NCI-H1048 (cell line): ENCODE data around the gene PRPF31.
"Not testable (repeated sequence)": the region's sequence is repeated elsewhere in the genome, so short reads cannot be mapped to it uniquely, and the experiment has no call there.

Experiments used
- DNase-seq: peaks from one replicate; lab custom pipeline; 2025; lab: John Stamatoyannopoulos, UW

PRPF31 gene

GRCh38 chr19:54162884-54163283, 47.3 kb downstream of the PRPF31 start:
- no peak for DNase-seq

GRCh38 chr19:54164369-54165068, 49.0 kb downstream of the PRPF31 start:
- DNase-seq: no peak

- DNase-seq: no peak
Measured at GRCh38 chr19:54165222-54165621, 49.7 kb downstream of the PRPF31 start.

GRCh38 chr19:54168174-54168917, 52.8 kb downstream of the PRPF31 start:
- peak; percentile 58 for DNase-seq

GRCh38 chr19:54169149-54169740, 53.7 kb downstream of the PRPF31 start:
- DNase-seq: no peak

- not testable (repeated sequence) for DNase-seq
Measured at GRCh38 chr19:54171736-54172431, 56.3 kb downstream of the PRPF31 start.

- DNase-seq: no peak
Measured at GRCh38 chr19:54172471-54173358, 57.2 kb downstream of the PRPF31 start, which contains the start of gene TMC4. TMC4 (minus strand) TSS chr19:54173160; CDS start chr19:54173117, 43 bp downstream.

GRCh38 chr19:54173359-54173699, 57.8 kb downstream of the PRPF31 start:
- no peak for DNase-seq

GRCh38 chr19:54173951-54174834, 58.6 kb downstream of the PRPF31 start:
- DNase-seq: no peak

GRCh38 chr19:54178581-54179261, 63.2 kb downstream of the PRPF31 start:
- no peak for DNase-seq

GRCh38 chr19:54179262-54179852, 63.8 kb downstream of the PRPF31 start:
- DNase-seq: no peak

- no peak for DNase-seq
Measured at GRCh38 chr19:54179921-54180461, 64.4 kb downstream of the PRPF31 start.

- no peak for DNase-seq
Measured at GRCh38 chr19:54180691-54181091, 65.1 kb downstream of the PRPF31 start.
